Forelimb muscle (tissue), 1 donor: ENCODE data around the gene PPTC7. TPM values are rescaled to one million over a fixed set of nuclear protein-coding genes. Genes with fewer than 3 reads are reported as not detected.
"Not testable (repeated sequence)": the region's sequence is repeated elsewhere in the genome, so short reads cannot be mapped to it uniquely, and the experiment has no call there.

Experiments
- DNase-seq: peaks from one replicate; pipeline ENCODE4 v3.0.0-alpha.2; 2013; ENCODE audit warnings: low read depth
- polyA plus RNA-seq: library from polyadenylated mRNA; unstranded; fragments of 120-200 nt; gene quantifications from one replicate; pipeline ENCODE4 v1.2.1, GENCODE V29; 2013; ENCODE audit not compliant: insufficient read length

PPTC7 gene
- polyA plus RNA-seq, 1 donor = 10.6 TPM

GRCh38 chr12:110561471-110562201 is 21.5 kb downstream of the PPTC7 start:
- no peak for DNase-seq

- DNase-seq = no peak
Measured at GRCh38 chr12:110560946-110561345, 22.2 kb downstream of the PPTC7 start.

GRCh38 chr12:110560048-110560447 is 23.1 kb downstream of the PPTC7 start:
- no peak for DNase-seq

- DNase-seq = not testable (repeated sequence)
Measured at GRCh38 chr12:110558945-110559344, 24.2 kb downstream of the PPTC7 start.

- no peak for DNase-seq
Measured at GRCh38 chr12:110557300-110557699, 25.8 kb downstream of the PPTC7 start.

GRCh38 chr12:110556705-110557104 is 26.4 kb downstream of the PPTC7 start:
- no peak for DNase-seq

GRCh38 chr12:110555577-110556406 is 27.3 kb downstream of the PPTC7 start:
- no peak for DNase-seq

- DNase-seq = no peak
Measured at GRCh38 chr12:110554184-110554583, 28.9 kb downstream of the PPTC7 start.

GRCh38 chr12:110550981-110551380 is 32.1 kb downstream of the PPTC7 start:
- no peak for DNase-seq

- DNase-seq = no peak
Measured at GRCh38 chr12:110549716-110550115, 33.4 kb downstream of the PPTC7 start.

GRCh38 chr12:110548678-110549077 is 34.4 kb downstream of the PPTC7 start:
- no peak for DNase-seq

GRCh38 chr12:110547090-110547489 is 36.0 kb downstream of the PPTC7 start:
- no peak for DNase-seq

- DNase-seq = no peak
Measured at GRCh38 chr12:110546339-110546738, 36.8 kb downstream of the PPTC7 start.

GRCh38 chr12:110545812-110546211 is 37.3 kb downstream of the PPTC7 start:
- DNase-seq = no peak

- DNase-seq = not testable (repeated sequence)
Measured at GRCh38 chr12:110545259-110545658, 37.9 kb downstream of the PPTC7 start.

GRCh38 chr12:110543965-110544364 is 39.2 kb downstream of the PPTC7 start:
- no peak for DNase-seq

GRCh38 chr12:110543252-110543959 is 39.7 kb downstream of the PPTC7 start:
- DNase-seq = peak; percentile 25

- DNase-seq = no peak
Measured at GRCh38 chr12:110540048-110540447, 43.1 kb downstream of the PPTC7 start.

GRCh38 chr12:110538869-110539622 is 44.1 kb downstream of the PPTC7 start:
- no peak for DNase-seq

GRCh38 chr12:110537605-110538409 is 45.3 kb downstream of the PPTC7 start:
- DNase-seq = no peak
